B cell (primary cell): Measurements from ENCODE around the gene DACT3. TPM values are rescaled to one million over a fixed set of nuclear protein-coding genes. Genes with fewer than 3 reads are reported as not detected.

ENCODE experiments used
- ATAC-seq: fragments of 200-7000 bp; cut with Tn5 transposase; one replicate; pipeline ENCODE4 v1.10.0; 2021; ENCODE audit warnings: low read depth, mild to moderate bottlenecking, moderate number of reproducible peaks, moderate library complexity
- CTCF ChIA-PET: fragments of 350-600 bp; sonication (Branson Sonifier 250); formaldehyde crosslinking; loops from one replicate; lab custom pipeline; 2021; ENCODE audit warnings: antibody characterized with exemption, inconsistent platforms; lab: Charles Lee
- POLR2A ChIA-PET: fragments of 350-600 bp; sonication (Branson Sonifier 250); formaldehyde crosslinking; loops from one replicate; lab custom pipeline; 2021; ENCODE audit warnings: antibody characterized with exemption; lab: Charles Lee
- DNase-seq: peaks from one replicate; pipeline ENCODE4 v3.0.0; 2013
- H2AFZ ChIP-seq: 2 replicates; pipeline ENCODE4 v1.6.1; 2012; ENCODE audit warnings: mild to moderate bottlenecking, low read depth, low read length; ENCODE audit not compliant: insufficient read depth, poor library complexity, severe bottlenecking
- H3K27ac ChIP-seq, 2 donors: 1 replicate in 1 of 2; 2 replicates in 1 of 2; pipeline ENCODE4 v1.5.1; 2012 to 2013; ENCODE audit warnings: low read length in 2 of 2, mild to moderate bottlenecking in 2 of 2, moderate library complexity in 1 of 2
- H3K27me3 ChIP-seq, 4 experiments: fragments of 200-600 bp in 1 of 4; sonication (generic) in 1 of 4; replicated peaks in 1 of 4; 1 replicate in 2 of 4; 2 replicates in 2 of 4; pipeline versions ENCODE4 v1.6.1 to v1.7.0; 2013 to 2016; ENCODE audit warnings: low read length in 3 of 4, mild to moderate bottlenecking in 2 of 4, mixed read lengths in 1 of 4, moderate library complexity in 1 of 4; ENCODE audit not compliant: insufficient read depth in 4 of 4, control insufficient read depth in 3 of 4; ENCODE audit errors: control extremely low read depth in 1 of 4
- H3K36me3 ChIP-seq, 2 experiments: replicated peaks in 1 of 2; 1 replicate in 1 of 2; 2 replicates in 1 of 2; pipeline versions ENCODE4 v1.6.1 to v1.7.1; 2013; ENCODE audit warnings: low read length in 1 of 2; ENCODE audit not compliant: insufficient read depth in 2 of 2, control insufficient read depth in 1 of 2; ENCODE audit errors: control extremely low read depth in 1 of 2, extremely low read depth in 1 of 2
- H3K4me1 ChIP-seq, 2 donors: fragments of 200-600 bp in 1 of 2; sonication (generic) in 1 of 2; 1 replicate in 1 of 2; 2 replicates in 1 of 2; pipeline versions ENCODE4 v1.5.1 to v1.6.1; 2013 to 2017; ENCODE audit warnings: low read length in 2 of 2; ENCODE audit not compliant: control insufficient read depth in 2 of 2, insufficient read depth in 2 of 2
- H3K4me2 ChIP-seq: replicated peaks from 2 replicates; pipeline ENCODE3; 2012; ENCODE audit warnings: mild to moderate bottlenecking, low read depth, low read length; ENCODE audit not compliant: poor library complexity, severe bottlenecking
- H3K4me3 ChIP-seq, 5 experiments: fragments of 200-600 bp in 1 of 5; sonication (generic) in 1 of 5; 1 replicate in 3 of 5; 2 replicates in 2 of 5; pipeline versions ENCODE4 v1.5.1 to v1.7.0; 2011 to 2016; ENCODE audit warnings: low read length in 4 of 5, mild to moderate bottlenecking in 4 of 5, low read depth in 2 of 5, control low read depth in 1 of 5, moderate library complexity in 1 of 5; ENCODE audit not compliant: insufficient read depth in 1 of 5; ENCODE audit errors: control extremely low read depth in 1 of 5, extremely low read depth in 1 of 5
- H3K79me2 ChIP-seq: fragments of 200-600 bp; sonication (generic); one replicate; pipeline ENCODE4 v1.6.0; 2016; ENCODE audit warnings: low read length; ENCODE audit not compliant: control insufficient read depth, insufficient read depth
- H3K9ac ChIP-seq: fragments of 200-600 bp; sonication (generic); 2 replicates; pipeline ENCODE4 v1.6.1; 2017; ENCODE audit warnings: mild to moderate bottlenecking, low read length, moderate library complexity
- H3K9me3 ChIP-seq, 3 donors: one replicate each; pipeline versions ENCODE4 v1.6.1 to v1.7.1; 2013; ENCODE audit warnings: low read length in 2 of 3; ENCODE audit not compliant: control insufficient read depth in 2 of 3, insufficient read depth in 1 of 3; ENCODE audit errors: control extremely low read depth in 1 of 3
- H4K20me1 ChIP-seq: 2 replicates; pipeline ENCODE4 v1.6.0; 2012; ENCODE audit warnings: mild to moderate bottlenecking, low read length; ENCODE audit not compliant: insufficient read depth, control insufficient read depth, poor library complexity, severe bottlenecking
- H3K27ac Mint-ChIP-seq: one replicate; pipeline ENCODE4 v1.8.0; 2021; ENCODE audit warnings: mixed read lengths
- H3K27me3 Mint-ChIP-seq: one replicate; pipeline ENCODE4 v1.8.0; 2021; ENCODE audit warnings: mixed read lengths
- H3K4me1 Mint-ChIP-seq: one replicate; pipeline ENCODE4 v1.8.0; 2021; ENCODE audit warnings: mixed read lengths
- H3K4me3 Mint-ChIP-seq: one replicate; pipeline ENCODE4 v1.8.0; 2021; ENCODE audit warnings: mixed read lengths
- H3K9me3 Mint-ChIP-seq: one replicate; pipeline ENCODE4 v1.8.0; 2022; ENCODE audit warnings: mixed read lengths; ENCODE audit not compliant: insufficient read depth
- CTCF ChIP-seq: fragments of 200-600 bp; IDR thresholded peaks from one replicate; pipeline ENCODE4 v1.8.0; 2022; ENCODE audit warnings: antibody characterized with exemption, mild to moderate bottlenecking
- EZH2 ChIP-seq: IDR thresholded peaks from 2 replicates; pipeline ENCODE4 v1.6.1; 2012; ENCODE audit warnings: borderline replicate concordance, low read depth, mild to moderate bottlenecking, moderate library complexity, low read length; ENCODE audit not compliant: insufficient read depth, poor library complexity, severe bottlenecking
- WGBS: methylation state at CpG from one replicate; pipeline ENCODE4 v1.1.5; 2013; ENCODE audit warnings: missing lambda C conversion rate; ENCODE audit not compliant: insufficient coverage; 5-methylcytosine and 5-hydroxymethylcytosine counted together
- intact Hi-C: fragments of 100-400 bp; cut with micrococcal nuclease; formaldehyde crosslinking; loops from one replicate; pipeline ENCODE4 v1.10.0; 2022
- polyA plus RNA-seq: library from polyadenylated mRNA; depleted of rRNA; stranded (reverse); fragments of >200 nt; gene quantifications from 2 replicates; pipeline ENCODE4 v1.2.3, GENCODE V29; 2012
- total RNA-seq, 2 donors: library from RNA; stranded (reverse); fragments of 120-200 nt in 1 of 2; gene quantifications; 1 replicate in 1 of 2; 2 replicates in 1 of 2; pipeline versions ENCODE4 v1.2.3 to v1.2.4, GENCODE V29; 2013 to 2022

Gene DACT3
- total and polyA plus RNA-seq, 2 donors (not counting 1 experiment from before 2014, with no cell fraction given): 0.03 to 0.15 TPM

GRCh38 chr19:46665072-46665471 is 4.1 kb upstream of the DACT3 start:
- POLR2A ChIA-PET: no interaction called here
- ATAC-seq (no peak), DNase-seq (no peak)
- Mint-ChIP-seq H3K27ac (no peak overlapping the region), H3K4me1 (peaks cover 15% of the 10 kb centered on the region), H3K9me3 (no peaks in the 10 kb centered on the region), H3K4me3 (no peak overlapping the region), H3K27me3 (no peaks in the 10 kb centered on the region)
- Histone ChIP-seq H3K4me1 (peaks cover 14 to 19% of the 10 kb centered on the region in 2 donors), H3K36me3 (no peaks in the 10 kb centered on the region), H3K27ac (no peak overlapping the region), H3K4me3 (no peak overlapping the region), H3K9ac (no peak overlapping the region), H3K79me2 (no peaks in the 10 kb centered on the region), H3K27me3 (peaks cover 0 to 10% (median 4%) of the 10 kb centered on the region in 4 experiments), H3K4me2 (no peak overlapping the region), H3K9me3 (peaks cover 0 to 5% (median 0%) of the 10 kb centered on the region in 3 donors), H4K20me1 (no peaks in the 10 kb centered on the region), H2AFZ (no peak overlapping the region)
- TF ChIP-seq CTCF (no peak), EZH2 (no peak)
- WGBS: 91% methylated on average over 3 of the region's 8 CpGs
- intact Hi-C loops: no loop called here
- CTCF ChIA-PET: interaction anchor here (0.6 to 12.3 kb wide), 3 partner anchors 12 to 104 kb away, joined by 3 to 447 read pairs (median 3); no protein-coding TSS in a partner anchor
